Measurements from ENCODE around the gene TIGD4.
"Not testable (repeated sequence)": the region's sequence is repeated elsewhere in the genome, so short reads cannot be mapped to it uniquely, and the experiment has no call there.

Gene TIGD4

DNA sequence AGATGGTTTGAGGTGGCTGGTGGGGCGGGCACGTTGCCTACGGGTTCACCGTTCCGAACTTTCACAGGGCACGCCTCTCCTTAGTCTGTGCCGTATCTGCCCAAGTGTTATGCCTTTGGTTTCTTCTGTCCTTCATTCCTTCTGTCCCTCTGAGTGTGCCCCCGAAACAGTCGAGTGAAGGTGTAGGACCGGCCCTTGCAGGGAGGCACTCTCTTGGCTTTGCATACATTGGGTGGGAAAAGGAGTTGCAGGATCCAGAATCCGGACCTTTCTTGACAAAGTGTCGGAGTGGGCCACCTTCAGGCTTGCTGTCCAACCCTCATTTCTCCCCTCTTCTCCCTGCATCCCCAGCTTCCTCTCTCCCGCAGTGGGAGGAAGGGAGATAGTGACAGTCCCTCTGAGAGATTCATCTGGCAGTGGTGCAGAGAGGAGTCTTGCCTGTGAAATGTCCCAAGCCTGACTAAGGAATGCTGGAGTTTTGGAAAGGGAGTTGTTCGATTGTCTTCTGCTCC, 793 bp upstream of the TIGD4 start:
- no peak for DNase-seq (ENCODE audit: low read depth)

DNA sequence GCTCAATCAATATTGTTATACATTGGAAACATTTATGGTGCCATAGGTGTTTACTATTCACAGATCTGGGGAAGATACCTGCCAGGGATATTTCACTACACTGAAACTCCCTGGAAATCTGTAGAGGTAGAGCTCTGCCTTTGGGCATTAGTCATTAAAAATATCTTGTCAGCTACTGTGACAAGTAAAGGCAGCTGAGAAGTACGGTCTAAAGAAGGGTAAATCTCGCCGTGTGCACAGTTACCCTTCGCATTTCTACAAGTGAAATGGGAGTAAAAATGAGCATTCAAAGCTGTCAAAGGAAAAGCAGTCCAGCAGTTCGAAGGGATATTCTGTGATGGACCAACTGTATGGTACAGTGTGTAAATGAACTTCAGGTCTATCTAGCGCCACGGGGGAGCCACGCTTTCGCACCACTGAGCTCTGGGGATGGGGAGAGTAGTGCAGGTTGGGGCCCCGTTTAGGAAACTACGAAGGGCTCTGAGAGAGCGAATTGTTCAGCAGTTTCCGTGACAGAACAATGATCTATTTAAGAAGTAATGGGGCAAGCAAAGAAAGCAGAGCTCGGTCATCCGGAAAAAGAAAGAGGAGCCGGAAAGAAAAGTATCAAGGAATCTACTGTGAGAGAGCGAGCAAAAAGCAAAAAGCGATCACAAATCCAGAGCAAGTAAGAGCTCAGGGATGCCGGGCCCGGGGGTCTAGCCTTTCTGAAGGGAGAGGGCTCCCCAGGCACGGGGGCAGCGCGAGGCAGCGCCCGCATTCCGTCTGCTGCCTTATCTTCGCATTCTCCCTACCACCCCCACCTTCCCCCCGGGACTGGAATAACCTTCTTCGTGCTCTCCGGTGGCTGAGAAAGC, 646 bp downstream of the TIGD4 start:
- peak; percentile 5 for DNase-seq (ENCODE audit: low read depth)

DNA sequence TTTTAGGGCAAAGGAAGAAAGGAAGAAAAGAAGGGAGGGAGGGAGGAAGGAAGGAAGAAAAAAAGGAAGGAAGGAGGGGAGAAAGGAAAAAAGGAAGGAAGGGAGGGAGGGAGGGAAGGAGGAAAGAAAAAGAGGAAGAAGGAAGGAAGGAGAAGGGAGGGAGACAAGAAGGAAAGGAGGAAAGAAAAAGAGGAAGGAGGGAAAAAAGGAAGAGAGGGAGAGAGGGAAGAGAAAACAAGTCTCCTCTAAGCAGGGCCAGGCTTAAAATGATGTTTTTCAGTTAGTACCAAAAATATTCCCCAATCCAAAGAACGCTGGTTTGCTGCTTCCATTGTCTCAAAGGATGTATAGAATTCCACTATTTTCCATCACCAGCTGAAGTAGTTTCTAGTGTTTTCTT, 2.0 kb downstream of the TIGD4 start:
- no peak for DNase-seq (ENCODE audit: low read depth)

GRCh38 chr4:152776352-152776751, 3.2 kb downstream of the TIGD4 start:
- DNase-seq (ENCODE audit: low read depth), result no peak

DNA sequence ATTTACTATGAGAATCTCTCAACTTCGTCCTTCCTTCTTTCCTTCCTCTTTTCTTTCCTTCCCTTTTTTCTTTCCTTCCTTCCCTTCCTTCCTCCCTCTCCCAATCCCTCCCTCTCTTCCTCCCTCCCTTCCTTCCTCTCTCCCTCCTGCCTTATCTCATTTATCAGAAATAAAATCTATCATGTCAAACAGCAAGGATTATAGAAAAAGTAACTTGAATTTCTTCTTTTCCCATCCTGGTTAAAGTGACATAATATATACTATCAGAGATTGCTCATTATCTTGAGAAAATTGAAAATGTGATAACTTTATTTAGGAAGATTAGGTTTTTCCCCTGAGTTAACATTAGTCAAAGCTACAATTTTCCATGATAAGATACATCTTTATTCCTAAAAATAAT, 5.6 kb downstream of the TIGD4 start:
- no peak for DNase-seq (ENCODE audit: low read depth)

DNA sequence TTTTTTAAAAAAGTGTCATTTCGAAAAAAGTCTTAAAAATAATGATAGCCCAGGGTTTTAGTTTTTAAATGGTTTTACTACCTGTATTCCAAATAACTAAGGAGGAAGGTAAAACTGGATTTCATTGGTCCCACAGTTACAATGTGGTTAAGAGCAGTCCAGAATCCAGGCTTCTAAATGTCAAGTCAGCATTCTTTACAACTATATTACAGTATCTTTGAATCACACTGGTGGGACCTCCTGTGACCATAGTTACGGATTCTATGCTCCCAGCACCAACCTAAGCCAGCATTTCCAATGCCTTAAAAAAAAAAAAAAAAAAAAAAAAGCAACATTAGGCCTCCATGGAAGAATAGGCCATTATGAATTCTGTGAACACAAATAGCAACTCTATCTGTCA, 6.2 kb downstream of the TIGD4 start:
- no peak for DNase-seq (ENCODE audit: low read depth)

DNA sequence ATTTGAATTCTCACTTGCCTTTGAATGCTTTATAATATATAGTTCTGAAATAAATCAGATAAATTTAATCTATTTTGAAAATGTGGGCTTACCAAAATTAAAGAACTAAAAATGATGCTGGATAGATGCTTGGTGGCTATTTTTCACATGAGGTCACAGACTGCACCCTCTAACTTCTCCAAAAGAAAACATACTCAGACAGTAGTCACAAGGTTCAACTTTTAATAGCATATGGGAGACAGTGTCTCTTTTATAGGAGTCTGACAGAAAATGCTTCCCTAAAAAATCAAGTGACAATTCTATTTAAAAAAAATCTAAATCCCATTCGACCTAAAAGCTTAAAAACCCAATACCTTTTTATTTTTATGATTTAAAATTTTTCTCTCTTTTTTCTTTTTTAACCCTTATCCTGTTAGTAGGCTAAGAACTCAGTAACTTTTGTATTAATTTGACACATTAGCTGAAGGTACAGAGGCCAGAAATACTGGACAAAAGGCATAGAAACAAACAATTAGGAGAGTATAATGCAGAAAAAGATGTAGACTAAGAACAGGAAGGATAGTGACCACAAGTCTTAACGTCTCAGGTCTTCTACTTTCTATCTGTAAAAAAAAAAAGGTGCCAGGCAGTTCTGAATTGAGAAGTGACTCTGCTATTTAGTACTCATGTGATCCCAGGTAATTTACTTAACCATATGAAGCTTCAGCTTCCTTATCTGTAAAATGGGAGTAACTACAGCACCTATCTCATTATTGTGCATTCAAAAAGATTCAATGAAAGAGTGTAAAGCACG, 7.6 kb downstream of the TIGD4 start:
- DNase-seq (ENCODE audit: low read depth), result no peak

- not testable (repeated sequence) for DNase-seq (ENCODE audit: low read depth)
Measured at GRCh38 chr4:152765069-152765737, 14.3 kb downstream of the TIGD4 start.

- DNase-seq (ENCODE audit: low read depth), result no peak
Measured at GRCh38 chr4:152763796-152764195, 15.7 kb downstream of the TIGD4 start.

DNA sequence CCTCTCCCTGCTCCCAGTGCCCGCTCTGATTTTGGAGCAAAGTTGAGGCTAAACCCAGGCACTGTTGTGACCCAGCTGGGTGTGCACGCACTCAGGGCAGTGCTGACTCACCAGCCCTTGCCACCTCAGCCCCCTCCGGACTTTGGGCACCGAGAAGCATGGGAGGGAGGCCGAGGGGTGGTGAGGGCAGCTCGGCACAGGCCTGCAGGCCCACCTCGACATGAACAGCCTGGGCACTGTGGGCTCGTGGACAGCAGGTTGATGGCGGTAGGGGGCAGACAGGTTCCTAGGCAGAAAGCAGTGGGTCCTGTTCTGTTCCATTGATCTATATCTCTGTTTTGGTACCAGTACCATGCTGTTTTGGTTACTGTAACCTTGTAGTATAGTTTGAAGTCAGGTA, 30.9 kb downstream of the TIGD4 start:
- DNase-seq (ENCODE audit: low read depth), result no peak

GRCh38 chr4:152747444-152747843, 32.1 kb downstream of the TIGD4 start:
- no peak for DNase-seq (ENCODE audit: low read depth)

GRCh38 chr4:152738827-152739226, 40.7 kb downstream of the TIGD4 start:
- DNase-seq (ENCODE audit: low read depth), result no peak

GRCh38 chr4:152735906-152736305, 43.6 kb downstream of the TIGD4 start:
- DNase-seq (ENCODE audit: low read depth), result no peak

DNA sequence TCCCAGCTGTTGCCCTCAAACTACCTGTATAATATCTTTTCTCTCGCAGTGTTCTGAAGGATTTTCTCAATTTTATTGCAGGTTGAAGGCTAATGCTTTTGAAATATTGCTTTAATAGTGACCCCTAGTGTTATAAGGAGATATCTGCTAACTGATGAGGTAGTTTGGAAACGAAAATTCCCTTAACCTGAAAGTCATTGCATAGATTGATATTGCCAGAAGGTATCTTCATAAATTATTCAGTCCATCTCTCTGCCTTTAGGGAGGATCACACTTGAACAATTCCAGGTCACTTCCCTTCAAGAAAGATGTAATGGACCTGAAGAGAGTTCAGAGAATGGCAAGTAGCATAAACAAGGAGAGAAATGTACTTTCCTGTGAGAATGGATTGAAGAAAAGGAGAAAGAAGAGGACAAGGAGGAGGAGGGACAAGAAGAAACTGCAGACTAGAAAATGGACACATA, 44.1 kb downstream of the TIGD4 start:
- no peak for DNase-seq (ENCODE audit: low read depth)

DNA sequence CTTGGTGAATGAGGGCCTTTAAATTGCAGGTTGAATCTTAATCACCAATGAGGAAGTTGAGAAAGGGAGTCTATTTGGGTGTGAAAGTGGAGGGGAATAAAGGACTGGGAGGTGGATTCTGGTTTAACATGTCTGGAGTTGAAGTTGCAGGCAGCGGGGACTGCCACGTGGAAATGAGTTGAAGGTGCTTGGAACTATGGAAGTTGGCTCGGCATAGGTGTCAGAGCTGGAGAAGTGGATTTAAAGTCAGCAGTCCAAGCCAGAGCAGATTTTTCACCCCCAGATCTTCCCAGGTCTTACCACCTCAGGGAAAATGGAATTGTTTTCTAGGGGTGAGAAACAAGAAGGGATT, 44.9 kb downstream of the TIGD4 start:
- no peak for DNase-seq (ENCODE audit: low read depth)

DNA sequence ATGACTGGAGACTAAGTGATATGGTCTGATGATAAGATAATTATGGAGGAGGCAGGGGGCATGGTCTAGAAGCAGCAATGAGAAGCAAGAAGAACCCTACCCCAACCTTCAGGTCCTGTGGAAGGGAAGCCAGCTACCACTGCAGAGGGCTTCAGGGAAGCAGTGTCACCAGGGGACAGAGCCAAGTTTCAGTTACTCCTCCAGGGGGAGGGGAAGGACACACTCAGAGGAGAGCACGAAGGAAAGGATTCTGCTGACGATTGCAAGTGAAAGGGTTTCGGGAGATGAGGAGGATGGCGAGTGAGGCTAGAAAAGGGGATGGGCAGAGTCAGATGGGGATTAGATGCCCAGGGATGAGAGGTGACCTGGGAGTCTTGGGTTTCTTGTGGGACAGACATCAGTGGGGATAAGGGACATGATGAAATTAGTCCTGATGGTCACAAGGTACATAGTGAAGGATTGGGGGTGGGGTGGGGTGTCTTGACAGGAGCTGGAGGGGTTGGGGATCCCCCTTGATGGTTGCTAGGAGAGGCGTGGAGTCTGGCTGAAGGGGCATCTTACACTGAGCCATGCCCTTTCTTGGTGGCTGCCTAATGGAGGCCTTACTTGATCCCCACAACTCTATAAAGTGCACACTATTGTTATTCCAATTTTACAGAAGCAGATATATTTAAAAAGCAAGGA, 45.4 kb downstream of the TIGD4 start:
- no peak for DNase-seq (ENCODE audit: low read depth)

DNA sequence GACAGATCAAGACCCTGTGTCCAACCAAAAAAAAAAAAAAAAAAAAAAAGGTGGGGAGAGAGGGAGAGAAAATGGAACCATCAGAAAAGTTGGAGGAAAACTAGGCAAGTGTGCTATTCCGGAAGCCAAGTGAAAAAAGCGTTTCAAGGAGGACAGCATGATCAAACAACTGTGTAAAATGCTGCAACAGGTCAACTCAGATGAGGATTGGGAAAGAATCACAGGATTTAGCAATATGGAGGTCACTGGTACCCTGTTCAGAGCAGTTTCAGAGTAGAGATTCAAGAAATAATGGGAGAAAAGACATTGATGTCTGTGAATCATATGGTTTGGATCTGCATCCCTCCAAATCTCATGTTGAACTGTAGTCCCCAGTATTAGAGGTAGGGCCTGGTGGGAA, 47.5 kb downstream of the TIGD4 start:
- no peak for DNase-seq (ENCODE audit: low read depth)

GRCh38 chr4:152729466-152729865, 50.1 kb downstream of the TIGD4 start:
- no peak for DNase-seq (ENCODE audit: low read depth)

DNA sequence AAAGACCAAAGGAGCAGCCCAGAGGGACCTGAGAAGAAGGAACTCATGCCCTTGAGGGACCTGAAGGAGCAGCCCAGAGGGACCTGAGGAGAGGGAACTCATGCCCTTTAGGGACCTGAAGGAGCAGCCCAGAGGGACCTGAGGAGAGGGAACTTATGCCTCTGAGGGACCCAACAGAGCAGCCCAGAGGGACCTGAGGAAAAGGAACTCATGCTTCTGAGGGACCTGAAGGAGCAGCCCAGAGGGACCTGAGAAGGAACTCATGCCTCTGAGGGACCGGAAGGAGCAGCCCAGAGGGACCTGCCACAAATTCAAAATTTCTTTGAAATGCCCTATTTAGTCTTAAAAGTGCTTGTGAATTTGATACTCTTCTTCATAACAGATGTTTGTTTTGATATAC, 51.2 kb downstream of the TIGD4 start:
- DNase-seq (ENCODE audit: low read depth), result no peak

DNA sequence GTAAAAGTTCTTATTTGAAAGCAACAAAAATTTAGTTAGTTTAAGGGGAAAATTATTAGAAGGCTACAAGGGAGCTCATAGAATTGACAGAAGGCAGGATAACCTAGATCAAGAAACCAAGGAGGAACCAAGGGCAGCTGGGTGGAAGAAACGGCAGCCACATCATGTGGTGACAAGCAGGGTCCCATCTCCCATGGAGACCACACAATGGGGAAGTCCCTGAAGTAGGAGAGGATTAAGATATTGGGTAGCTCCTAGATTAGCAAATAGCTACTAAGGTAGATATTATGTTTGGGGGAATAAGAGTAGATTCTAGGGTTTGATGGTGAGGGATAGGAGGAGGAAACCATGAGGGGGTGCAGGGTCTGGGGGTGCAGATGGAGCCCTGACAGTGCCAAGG, 51.7 kb downstream of the TIGD4 start:
- DNase-seq (ENCODE audit: low read depth), result no peak

DNA sequence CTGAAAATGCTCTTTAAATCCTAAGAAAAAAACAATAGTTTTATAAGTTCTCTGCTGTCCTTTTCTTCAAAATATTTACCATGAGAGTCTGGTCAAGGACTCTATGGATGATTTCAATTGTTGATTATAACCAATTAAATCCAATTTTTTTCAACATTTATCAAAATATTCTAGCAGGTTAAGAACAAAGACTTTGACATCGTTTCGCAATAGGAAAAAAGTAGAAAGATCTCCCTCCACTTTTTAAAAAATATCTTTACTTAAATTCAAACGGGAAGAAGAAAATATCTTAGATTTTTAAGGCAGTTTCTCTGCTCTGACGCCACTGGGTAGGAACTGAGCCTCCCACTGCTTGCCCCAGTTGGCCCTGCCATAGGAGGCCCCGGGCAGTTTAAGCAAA, 55.0 kb downstream of the TIGD4 start:
- no peak for DNase-seq (ENCODE audit: low read depth)

DNA sequence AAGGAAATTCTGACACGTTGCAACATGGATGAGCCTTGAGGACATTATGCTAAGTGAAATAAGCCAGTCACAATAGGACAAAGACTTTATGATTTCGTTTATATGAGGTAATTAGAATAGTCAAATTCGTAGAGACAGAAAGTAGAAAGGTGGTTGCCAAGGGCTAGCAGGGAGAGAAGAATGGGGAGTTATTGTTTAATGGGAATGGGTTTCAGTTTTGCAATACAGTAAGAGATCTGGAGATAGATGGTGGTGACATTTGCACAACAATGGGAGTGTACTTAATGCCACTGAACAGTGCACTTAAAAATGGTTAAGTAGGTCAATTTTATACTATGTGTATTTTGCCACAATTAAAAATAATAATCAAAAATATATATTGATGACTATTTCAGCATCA, 56.3 kb downstream of the TIGD4 start:
- DNase-seq (ENCODE audit: low read depth), result no peak
